GM23338 (cell line): ENCODE results near the gene UQCRFS1. TPM values are rescaled to one million over a fixed set of nuclear protein-coding genes. Genes with fewer than 3 reads are reported as not detected.

Experiments
- ATAC-seq: fragments of 200-7000 bp; cut with Tn5 transposase; 3 replicates; pipeline ENCODE4 v1.9.1; 2020
- DNase-seq: peaks from one replicate; pipeline ENCODE4 v3.0.0-alpha.2; 2015; ENCODE audit warnings: low spot score
- H2AFZ ChIP-seq: fragments of 200-600 bp; sonication (generic); 2 replicates; pipeline ENCODE4 v1.8.0; 2016; ENCODE audit warnings: antibody characterized with exemption, mild to moderate bottlenecking, moderate library complexity
- H3F3A ChIP-seq: fragments of 200-600 bp; sonication (generic); replicated peaks from 2 replicates; pipeline ENCODE4 v1.8.0; 2017; ENCODE audit warnings: antibody characterized with exemption, mixed run types, low read depth
- H3K27ac ChIP-seq: fragments of 200-600 bp; sonication (generic); 2 replicates; pipeline ENCODE4 v1.6.1; 2016; ENCODE audit warnings: low read depth
- H3K27me3 ChIP-seq: fragments of 200-600 bp; sonication (generic); 2 replicates; pipeline ENCODE4 v1.8.0; 2016; ENCODE audit warnings: mild to moderate bottlenecking, mixed run types, moderate library complexity; ENCODE audit not compliant: insufficient read depth
- H3K36me3 ChIP-seq: fragments of 200-600 bp; sonication (generic); 2 replicates; pipeline ENCODE4 v1.8.0; 2016; ENCODE audit warnings: mild to moderate bottlenecking; ENCODE audit not compliant: insufficient read depth
- H3K4me1 ChIP-seq: fragments of 200-600 bp; sonication (generic); 2 replicates; pipeline ENCODE4 v1.8.0; 2016; ENCODE audit warnings: mild to moderate bottlenecking, moderate library complexity; ENCODE audit not compliant: insufficient read depth
- H3K4me2 ChIP-seq: fragments of 200-600 bp; sonication (generic); 2 replicates; pipeline ENCODE4 v1.7.1; 2017; ENCODE audit warnings: mixed run types
- H3K4me3 ChIP-seq: fragments of 200-600 bp; sonication (generic); 2 replicates; pipeline ENCODE4 v1.6.1; 2016; ENCODE audit warnings: mixed run types
- H3K79me2 ChIP-seq: fragments of 200-600 bp; sonication (generic); replicated peaks from 2 replicates; pipeline ENCODE4 v1.8.0; 2017; ENCODE audit warnings: mild to moderate bottlenecking; ENCODE audit not compliant: insufficient read depth
- H3K9me2 ChIP-seq: fragments of 200-600 bp; sonication (generic); 2 replicates; pipeline ENCODE4 v1.8.0; 2017; ENCODE audit not compliant: insufficient read depth
- H4K20me1 ChIP-seq: fragments of 200-600 bp; sonication (generic); replicated peaks from 2 replicates; pipeline ENCODE4 v1.8.0; 2017; ENCODE audit warnings: mild to moderate bottlenecking; ENCODE audit not compliant: insufficient read depth
- H3K27ac Mint-ChIP-seq: 2 replicates; pipeline ENCODE4 v1.8.0; 2020; ENCODE audit warnings: inconsistent platforms, mild to moderate bottlenecking, moderate library complexity, mixed read lengths
- H3K27me3 Mint-ChIP-seq: 3 replicates; pipeline ENCODE4 v1.8.0; 2022; ENCODE audit warnings: low read depth, mild to moderate bottlenecking, moderate library complexity, mixed read lengths, inconsistent platforms; ENCODE audit not compliant: insufficient read depth, poor library complexity
- H3K36me3 Mint-ChIP-seq: 3 replicates; pipeline ENCODE4 v1.8.0; 2021; ENCODE audit warnings: low read depth, mild to moderate bottlenecking, inconsistent platforms, moderate library complexity, mixed read lengths
- H3K4me1 Mint-ChIP-seq: 3 replicates; pipeline ENCODE4 v1.8.0; 2020; ENCODE audit warnings: mild to moderate bottlenecking, inconsistent platforms, mixed read lengths
- H3K4me3 Mint-ChIP-seq: 3 replicates; pipeline ENCODE4 v1.8.0; 2021; ENCODE audit warnings: moderate library complexity, mild to moderate bottlenecking, inconsistent platforms, mixed read lengths
- H3K9me3 Mint-ChIP-seq: 3 replicates; pipeline ENCODE4 v1.8.0; 2020; ENCODE audit warnings: moderate library complexity, mild to moderate bottlenecking, inconsistent platforms, mixed read lengths
- CREB1 ChIP-seq: fragments of 250-450 bp; sonication (Bioruptor Pico); IDR thresholded peaks from 2 replicates; pipeline ENCODE4 v1.5.0; 2020; ENCODE audit warnings: low read depth, mild to moderate bottlenecking, moderate library complexity
- EZH2 ChIP-seq: fragments of 200-600 bp; sonication (generic); IDR thresholded peaks from one replicate; pipeline ENCODE4 v1.8.0; 2017; ENCODE audit warnings: antibody characterized with exemption, mild to moderate bottlenecking, low read depth; ENCODE audit not compliant: unreplicated experiment
- EZH2phosphoT487 ChIP-seq: fragments of 200-600 bp; sonication (generic); IDR thresholded peaks from one replicate; pipeline ENCODE4 v1.8.1; 2018; ENCODE audit warnings: antibody characterized with exemption; ENCODE audit not compliant: unreplicated experiment
- JUNB ChIP-seq: IDR thresholded peaks from one replicate; pipeline ENCODE4 v1.6.1; 2016; ENCODE audit warnings: antibody characterized with exemption; ENCODE audit not compliant: unreplicated experiment
- NANOG ChIP-seq: IDR thresholded peaks from 2 replicates; pipeline ENCODE4 v1.6.1; 2016; ENCODE audit warnings: antibody characterized with exemption, borderline replicate concordance
- POLR2AphosphoS5 ChIP-seq: IDR thresholded peaks from 2 replicates; pipeline ENCODE4 v1.6.1; 2016; ENCODE audit warnings: antibody characterized with exemption, low read depth
- STAT1 ChIP-seq: IDR thresholded peaks from one replicate; pipeline ENCODE4 v1.6.1; 2016; ENCODE audit warnings: antibody characterized with exemption; ENCODE audit not compliant: unreplicated experiment
- ZNF114 ChIP-seq: fragments of 250-450 bp; sonication (Bioruptor Pico); IDR thresholded peaks from 2 replicates; pipeline ENCODE4 v1.5.0; 2020; ENCODE audit warnings: mild to moderate bottlenecking, moderate library complexity
- ZNF331 ChIP-seq: fragments of 250-450 bp; sonication (Bioruptor Pico); IDR thresholded peaks from 2 replicates; pipeline ENCODE4 v1.5.0; 2020; ENCODE audit warnings: low read depth, mild to moderate bottlenecking, moderate library complexity
- polyA plus RNA-seq: library from polyadenylated mRNA; unstranded; fragments of >200 nt; fragmentation: Nextera tagmentation; extraction: Ambion mirVana; gene quantifications from 2 replicates; pipeline ENCODE4 v1.2.1, GENCODE V29; 2016
- total RNA-seq: library from RNA; depleted of rRNA; stranded (reverse); fragments of >200 nt; shearing (Covaris generic); gene quantifications from 2 replicates; pipeline ENCODE4 v1.2.3, GENCODE V29; 2014
- TF ChIP-seq, protein P1 (sequence below): IDR thresholded peaks from 2 replicates; pipeline ENCODE4 v1.6.1; 2016; ENCODE audit warnings: antibody characterized with exemption
- TF ChIP-seq, protein P2 (sequence below): IDR thresholded peaks from one replicate; pipeline ENCODE4 v1.6.1; 2018; ENCODE audit warnings: antibody characterized with exemption; ENCODE audit not compliant: unreplicated experiment
- TF ChIP-seq, protein P3 (sequence below): fragments of 250-450 bp; sonication (Bioruptor Pico); IDR thresholded peaks from 2 replicates; pipeline ENCODE4 v1.5.0; 2020; ENCODE audit warnings: mild to moderate bottlenecking, moderate library complexity
- TF ChIP-seq, protein P4 (sequence below), 2 experiments: fragments of 200-600 bp in 1 of 2; sonication (generic) in 1 of 2; conservative IDR thresholded peaks; 2 replicates each; pipeline versions ENCODE4 v1.5.1 to v1.6.1; 2016 to 2017; ENCODE audit warnings: antibody characterized with exemption in 2 of 2, low read depth in 2 of 2, mild to moderate bottlenecking in 2 of 2, moderate library complexity in 1 of 2

The UQCRFS1 gene
- total and polyA plus RNA-seq, 2 experiments from 2014 or later, result 49.4 to 57.6 TPM

DNA sequence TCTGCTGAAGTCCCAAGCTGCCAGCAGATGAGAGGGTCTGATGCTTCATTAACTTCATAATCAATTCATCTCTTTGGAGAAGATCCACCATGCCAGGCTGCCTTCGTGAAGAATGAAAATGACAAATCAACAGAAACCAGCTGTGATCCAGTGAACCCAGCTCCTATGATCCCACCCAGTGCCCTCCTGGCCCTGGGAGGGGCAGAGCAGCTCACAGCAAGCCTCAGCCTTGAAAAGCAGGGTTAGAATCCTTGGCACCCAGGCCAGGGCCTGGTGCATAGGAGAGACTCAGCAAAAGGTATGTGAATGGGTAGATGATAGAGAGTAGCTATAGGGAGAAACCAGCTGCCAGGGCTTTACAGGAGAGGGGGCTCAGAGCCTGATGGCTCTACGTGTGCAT lies 43.6 kb upstream of the UQCRFS1 start:
- H3K36me3 Mint-ChIP-seq, result 0 out of 3 replicates have a peak, but pooled peaks cover 4% of the 10 kb centered on the region
- Histone ChIP-seq H3F3A (no peaks in the 10 kb centered on the region), H3K27ac (no peak overlapping the region), H3K9me2 (no peaks in the 10 kb centered on the region), H2AFZ (no peak overlapping the region), H3K4me3 (no peak overlapping the region), H3K4me1 (no peaks in the 10 kb centered on the region), H3K4me2 (no peak overlapping the region), H3K27me3 (no peaks in the 10 kb centered on the region), H3K36me3 (no peaks in the 10 kb centered on the region), H3K79me2 (no peaks in the 10 kb centered on the region), H4K20me1 (no peaks in the 10 kb centered on the region)
- peaks cover 4% of the 10 kb centered on the region; the same call in 1 of the 3 replicates for H3K4me1 Mint-ChIP-seq
- ATAC-seq (no peak), DNase-seq (no peak)
- H3K27ac Mint-ChIP-seq, result no peak overlapping the region
- no peaks in the 10 kb centered on the region for H3K27me3 Mint-ChIP-seq
- H3K9me3 Mint-ChIP-seq, result peaks cover 21% of the 10 kb centered on the region
- H3K4me3 Mint-ChIP-seq, result no peak overlapping the region
- TF ChIP-seq, protein P1, sequence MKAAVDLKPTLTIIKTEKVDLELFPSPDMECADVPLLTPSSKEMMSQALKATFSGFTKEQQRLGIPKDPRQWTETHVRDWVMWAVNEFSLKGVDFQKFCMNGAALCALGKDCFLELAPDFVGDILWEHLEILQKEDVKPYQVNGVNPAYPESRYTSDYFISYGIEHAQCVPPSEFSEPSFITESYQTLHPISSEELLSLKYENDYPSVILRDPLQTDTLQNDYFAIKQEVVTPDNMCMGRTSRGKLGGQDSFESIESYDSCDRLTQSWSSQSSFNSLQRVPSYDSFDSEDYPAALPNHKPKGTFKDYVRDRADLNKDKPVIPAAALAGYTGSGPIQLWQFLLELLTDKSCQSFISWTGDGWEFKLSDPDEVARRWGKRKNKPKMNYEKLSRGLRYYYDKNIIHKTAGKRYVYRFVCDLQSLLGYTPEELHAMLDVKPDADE, result no peak
- no peak for TF ChIP-seq STAT1
- TF ChIP-seq ZNF114 (CRISPR knock-in tag), result no peak
- no peak for TF ChIP-seq CREB1 (CRISPR knock-in tag)
- TF ChIP-seq, protein P2, sequence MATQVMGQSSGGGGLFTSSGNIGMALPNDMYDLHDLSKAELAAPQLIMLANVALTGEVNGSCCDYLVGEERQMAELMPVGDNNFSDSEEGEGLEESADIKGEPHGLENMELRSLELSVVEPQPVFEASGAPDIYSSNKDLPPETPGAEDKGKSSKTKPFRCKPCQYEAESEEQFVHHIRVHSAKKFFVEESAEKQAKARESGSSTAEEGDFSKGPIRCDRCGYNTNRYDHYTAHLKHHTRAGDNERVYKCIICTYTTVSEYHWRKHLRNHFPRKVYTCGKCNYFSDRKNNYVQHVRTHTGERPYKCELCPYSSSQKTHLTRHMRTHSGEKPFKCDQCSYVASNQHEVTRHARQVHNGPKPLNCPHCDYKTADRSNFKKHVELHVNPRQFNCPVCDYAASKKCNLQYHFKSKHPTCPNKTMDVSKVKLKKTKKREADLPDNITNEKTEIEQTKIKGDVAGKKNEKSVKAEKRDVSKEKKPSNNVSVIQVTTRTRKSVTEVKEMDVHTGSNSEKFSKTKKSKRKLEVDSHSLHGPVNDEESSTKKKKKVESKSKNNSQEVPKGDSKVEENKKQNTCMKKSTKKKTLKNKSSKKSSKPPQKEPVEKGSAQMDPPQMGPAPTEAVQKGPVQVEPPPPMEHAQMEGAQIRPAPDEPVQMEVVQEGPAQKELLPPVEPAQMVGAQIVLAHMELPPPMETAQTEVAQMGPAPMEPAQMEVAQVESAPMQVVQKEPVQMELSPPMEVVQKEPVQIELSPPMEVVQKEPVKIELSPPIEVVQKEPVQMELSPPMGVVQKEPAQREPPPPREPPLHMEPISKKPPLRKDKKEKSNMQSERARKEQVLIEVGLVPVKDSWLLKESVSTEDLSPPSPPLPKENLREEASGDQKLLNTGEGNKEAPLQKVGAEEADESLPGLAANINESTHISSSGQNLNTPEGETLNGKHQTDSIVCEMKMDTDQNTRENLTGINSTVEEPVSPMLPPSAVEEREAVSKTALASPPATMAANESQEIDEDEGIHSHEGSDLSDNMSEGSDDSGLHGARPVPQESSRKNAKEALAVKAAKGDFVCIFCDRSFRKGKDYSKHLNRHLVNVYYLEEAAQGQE, result no peak
- TF ChIP-seq EZH2phosphoT487, result no peak
- TF ChIP-seq POLR2AphosphoS5, result no peak
- no peak for TF ChIP-seq ZNF331 (CRISPR knock-in tag)
- TF ChIP-seq JUNB, result no peak
- TF ChIP-seq, protein P3, sequence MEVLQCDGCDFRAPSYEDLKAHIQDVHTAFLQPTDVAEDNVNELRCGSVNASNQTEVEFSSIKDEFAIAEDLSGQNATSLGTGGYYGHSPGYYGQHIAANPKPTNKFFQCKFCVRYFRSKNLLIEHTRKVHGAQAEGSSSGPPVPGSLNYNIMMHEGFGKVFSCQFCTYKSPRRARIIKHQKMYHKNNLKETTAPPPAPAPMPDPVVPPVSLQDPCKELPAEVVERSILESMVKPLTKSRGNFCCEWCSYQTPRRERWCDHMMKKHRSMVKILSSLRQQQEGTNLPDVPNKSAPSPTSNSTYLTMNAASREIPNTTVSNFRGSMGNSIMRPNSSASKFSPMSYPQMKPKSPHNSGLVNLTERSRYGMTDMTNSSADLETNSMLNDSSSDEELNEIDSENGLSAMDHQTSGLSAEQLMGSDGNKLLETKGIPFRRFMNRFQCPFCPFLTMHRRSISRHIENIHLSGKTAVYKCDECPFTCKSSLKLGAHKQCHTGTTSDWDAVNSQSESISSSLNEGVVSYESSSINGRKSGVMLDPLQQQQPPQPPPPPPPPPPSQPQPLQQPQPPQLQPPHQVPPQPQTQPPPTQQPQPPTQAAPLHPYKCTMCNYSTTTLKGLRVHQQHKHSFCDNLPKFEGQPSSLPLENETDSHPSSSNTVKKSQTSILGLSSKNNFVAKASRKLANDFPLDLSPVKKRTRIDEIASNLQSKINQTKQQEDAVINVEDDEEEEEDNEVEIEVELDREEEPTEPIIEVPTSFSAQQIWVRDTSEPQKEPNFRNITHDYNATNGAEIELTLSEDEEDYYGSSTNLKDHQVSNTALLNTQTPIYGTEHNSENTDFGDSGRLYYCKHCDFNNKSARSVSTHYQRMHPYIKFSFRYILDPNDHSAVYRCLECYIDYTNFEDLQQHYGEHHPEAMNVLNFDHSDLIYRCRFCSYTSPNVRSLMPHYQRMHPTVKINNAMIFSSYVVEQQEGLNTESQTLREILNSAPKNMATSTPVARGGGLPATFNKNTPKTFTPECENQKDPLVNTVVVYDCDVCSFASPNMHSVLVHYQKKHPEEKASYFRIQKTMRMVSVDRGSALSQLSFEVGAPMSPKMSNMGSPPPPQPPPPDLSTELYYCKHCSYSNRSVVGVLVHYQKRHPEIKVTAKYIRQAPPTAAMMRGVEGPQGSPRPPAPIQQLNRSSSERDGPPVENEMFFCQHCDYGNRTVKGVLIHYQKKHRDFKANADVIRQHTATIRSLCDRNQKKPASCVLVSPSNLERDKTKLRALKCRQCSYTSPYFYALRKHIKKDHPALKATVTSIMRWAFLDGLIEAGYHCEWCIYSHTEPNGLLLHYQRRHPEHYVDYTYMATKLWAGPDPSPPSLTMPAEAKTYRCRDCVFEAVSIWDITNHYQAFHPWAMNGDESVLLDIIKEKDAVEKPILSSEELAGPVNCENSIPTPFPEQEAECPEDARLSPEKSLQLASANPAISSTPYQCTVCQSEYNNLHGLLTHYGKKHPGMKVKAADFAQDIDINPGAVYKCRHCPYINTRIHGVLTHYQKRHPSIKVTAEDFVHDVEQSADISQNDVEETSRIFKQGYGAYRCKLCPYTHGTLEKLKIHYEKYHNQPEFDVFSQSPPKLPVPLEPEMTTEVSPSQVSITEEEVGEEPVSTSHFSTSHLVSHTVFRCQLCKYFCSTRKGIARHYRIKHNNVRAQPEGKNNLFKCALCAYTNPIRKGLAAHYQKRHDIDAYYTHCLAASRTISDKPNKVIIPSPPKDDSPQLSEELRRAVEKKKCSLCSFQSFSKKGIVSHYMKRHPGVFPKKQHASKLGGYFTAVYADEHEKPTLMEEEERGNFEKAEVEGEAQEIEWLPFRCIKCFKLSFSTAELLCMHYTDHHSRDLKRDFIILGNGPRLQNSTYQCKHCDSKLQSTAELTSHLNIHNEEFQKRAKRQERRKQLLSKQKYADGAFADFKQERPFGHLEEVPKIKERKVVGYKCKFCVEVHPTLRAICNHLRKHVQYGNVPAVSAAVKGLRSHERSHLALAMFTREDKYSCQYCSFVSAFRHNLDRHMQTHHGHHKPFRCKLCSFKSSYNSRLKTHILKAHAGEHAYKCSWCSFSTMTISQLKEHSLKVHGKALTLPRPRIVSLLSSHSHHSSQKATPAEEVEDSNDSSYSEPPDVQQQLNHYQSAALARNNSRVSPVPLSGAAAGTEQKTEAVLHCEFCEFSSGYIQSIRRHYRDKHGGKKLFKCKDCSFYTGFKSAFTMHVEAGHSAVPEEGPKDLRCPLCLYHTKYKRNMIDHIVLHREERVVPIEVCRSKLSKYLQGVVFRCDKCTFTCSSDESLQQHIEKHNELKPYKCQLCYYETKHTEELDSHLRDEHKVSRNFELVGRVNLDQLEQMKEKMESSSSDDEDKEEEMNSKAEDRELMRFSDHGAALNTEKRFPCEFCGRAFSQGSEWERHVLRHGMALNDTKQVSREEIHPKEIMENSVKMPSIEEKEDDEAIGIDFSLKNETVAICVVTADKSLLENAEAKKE (CRISPR knock-in tag), result no peak
- no peak for TF ChIP-seq EZH2
- TF ChIP-seq, protein P4, sequence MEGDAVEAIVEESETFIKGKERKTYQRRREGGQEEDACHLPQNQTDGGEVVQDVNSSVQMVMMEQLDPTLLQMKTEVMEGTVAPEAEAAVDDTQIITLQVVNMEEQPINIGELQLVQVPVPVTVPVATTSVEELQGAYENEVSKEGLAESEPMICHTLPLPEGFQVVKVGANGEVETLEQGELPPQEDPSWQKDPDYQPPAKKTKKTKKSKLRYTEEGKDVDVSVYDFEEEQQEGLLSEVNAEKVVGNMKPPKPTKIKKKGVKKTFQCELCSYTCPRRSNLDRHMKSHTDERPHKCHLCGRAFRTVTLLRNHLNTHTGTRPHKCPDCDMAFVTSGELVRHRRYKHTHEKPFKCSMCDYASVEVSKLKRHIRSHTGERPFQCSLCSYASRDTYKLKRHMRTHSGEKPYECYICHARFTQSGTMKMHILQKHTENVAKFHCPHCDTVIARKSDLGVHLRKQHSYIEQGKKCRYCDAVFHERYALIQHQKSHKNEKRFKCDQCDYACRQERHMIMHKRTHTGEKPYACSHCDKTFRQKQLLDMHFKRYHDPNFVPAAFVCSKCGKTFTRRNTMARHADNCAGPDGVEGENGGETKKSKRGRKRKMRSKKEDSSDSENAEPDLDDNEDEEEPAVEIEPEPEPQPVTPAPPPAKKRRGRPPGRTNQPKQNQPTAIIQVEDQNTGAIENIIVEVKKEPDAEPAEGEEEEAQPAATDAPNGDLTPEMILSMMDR (conservative IDR thresholded peaks at IDR 0.05; ENCODE audit: low read depth in 2 of 2), result no peak
- TF ChIP-seq NANOG, result no peak
